ENCODE data around the gene AGER.
"Not testable (repeated sequence)": the region's sequence is repeated elsewhere in the genome, so short reads cannot be mapped to it uniquely, and the experiment has no call there.

Gene AGER

DNA sequence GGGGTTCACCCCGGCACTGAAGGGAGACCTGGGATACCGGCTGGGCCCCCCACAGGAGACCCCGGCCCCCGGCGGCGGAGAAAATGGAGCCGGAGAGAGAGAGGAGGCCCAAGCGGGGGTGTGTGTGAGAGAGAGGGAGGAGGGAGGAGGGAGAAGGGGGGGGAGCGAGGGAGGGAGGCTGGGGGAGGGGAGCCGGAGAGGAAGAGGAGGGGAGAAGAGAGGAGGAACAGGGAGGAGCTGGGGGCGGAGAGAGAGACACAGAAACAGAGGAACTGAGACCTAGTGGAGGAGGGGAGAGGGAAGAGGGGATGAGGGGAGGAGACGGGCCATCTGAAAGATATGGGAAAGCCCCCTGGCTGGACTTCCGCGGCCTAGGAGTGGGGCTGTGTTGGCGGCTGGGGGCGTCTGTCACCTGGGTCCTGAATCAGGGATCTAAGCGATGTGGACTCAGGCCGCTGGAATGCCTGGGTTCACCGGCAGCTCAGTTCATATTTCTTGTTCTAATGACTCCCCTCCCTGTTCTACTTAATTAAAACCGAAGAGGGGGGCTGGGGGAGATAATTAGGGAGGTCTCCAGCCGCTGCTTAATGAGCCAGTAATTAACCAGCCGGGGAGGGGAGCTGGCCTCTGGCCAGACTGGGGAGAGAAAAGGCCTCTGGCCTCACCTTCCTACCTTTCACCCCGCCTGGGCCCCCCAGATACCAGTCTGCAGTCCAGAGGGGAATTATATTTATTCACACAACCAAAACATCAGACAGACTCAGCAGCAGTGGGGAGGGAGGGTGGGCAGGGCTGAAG lies 6.2 kb upstream of the AGER start, which contains the start of gene PBX2:
PBX2 (minus strand) TSS at position 149 of the 798 bp plus-strand sequence. CDS start 287 bp downstream, outside the sequence.
- Histone ChIP-seq H3K9me3 (ENCODE audit: control insufficient read depth in 1 of 2, low read length in 2 of 2) (no peaks in the 10 kb centered on the region), H3K36me3 (ENCODE audit: control insufficient read depth in 1 of 2, insufficient read depth in 2 of 2, low read length in 2 of 2) (peaks cover 16 to 18% of the 10 kb centered on the region in 2 donors), H3K4me3 (ENCODE audit: low read depth in 1 of 2, low read length in 2 of 2) (peak within 1 kb of the TSS; percentile 80 to 81), H3K4me1 (ENCODE audit: control insufficient read depth in 1 of 2, insufficient read depth in 2 of 2, low read length in 2 of 2) (peaks cover 16 to 42% of the 10 kb centered on the region in 2 donors), H3K27ac (ENCODE audit: low read length) (peak within 1 kb of the TSS; percentile 96), H3K27me3 (ENCODE audit: low read depth, low read length) (no peaks in the 10 kb centered on the region)

DNA sequence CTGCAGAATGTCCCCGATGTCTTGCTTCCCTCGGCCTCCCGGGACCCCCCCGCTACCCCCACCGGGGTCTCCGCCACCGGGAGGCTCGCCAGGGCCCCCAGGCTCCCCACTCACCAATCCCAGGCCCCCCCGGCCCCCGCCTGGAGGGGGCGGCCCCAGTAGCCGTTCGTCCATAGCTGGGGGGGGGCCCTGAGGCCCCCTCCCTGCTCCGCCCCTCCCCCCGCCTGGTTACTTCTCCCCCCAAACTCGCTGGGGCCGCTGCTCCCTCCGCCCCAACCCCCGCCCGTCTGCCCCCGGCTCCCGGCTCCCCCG lies 5.6 kb upstream of the AGER start:
- Histone ChIP-seq H3K36me3 (ENCODE audit: control insufficient read depth in 1 of 2, insufficient read depth in 2 of 2, low read length in 2 of 2) (peaks cover 16 to 18% of the 10 kb centered on the region in 2 donors), H3K4me3 (ENCODE audit: low read depth in 1 of 2, low read length in 2 of 2) (peak overlapping the region; percentile 80 to 81), H3K4me1 (ENCODE audit: control insufficient read depth in 1 of 2, insufficient read depth in 2 of 2, low read length in 2 of 2) (peaks cover 13 to 37% of the 10 kb centered on the region in 2 donors), H3K9me3 (ENCODE audit: control insufficient read depth in 1 of 2, low read length in 2 of 2) (no peaks in the 10 kb centered on the region), H3K27ac (ENCODE audit: low read length) (peak overlapping the region; percentile 94), H3K27me3 (ENCODE audit: low read depth, low read length) (no peaks in the 10 kb centered on the region)

- no peaks in the 10 kb centered on the region for H3K27me3 ChIP-seq (ENCODE audit: low read depth, low read length)
- H3K4me1 ChIP-seq (ENCODE audit: control insufficient read depth in 1 of 2, insufficient read depth in 2 of 2, low read length in 2 of 2): peaks cover 12 to 35% of the 10 kb centered on the region in 2 donors
- peak overlapping the region; percentile 80 to 81 for H3K4me3 ChIP-seq (ENCODE audit: low read depth in 1 of 2, low read length in 2 of 2)
- H3K27ac ChIP-seq (ENCODE audit: low read length): peak overlapping the region; percentile 94
- no peaks in the 10 kb centered on the region for H3K9me3 ChIP-seq (ENCODE audit: control insufficient read depth in 1 of 2, low read length in 2 of 2)
- H3K36me3 ChIP-seq (ENCODE audit: control insufficient read depth in 1 of 2, insufficient read depth in 2 of 2, low read length in 2 of 2): peaks cover 16 to 20% of the 10 kb centered on the region in 2 donors
These were observed 5.2 kb upstream of the AGER start for GRCh38 chr6:32189069-32189741.

GRCh38 chr6:32188381-32189068 lies 4.5 kb upstream of the AGER start:
- no peaks in the 10 kb centered on the region for H3K9me3 ChIP-seq (ENCODE audit: control insufficient read depth in 1 of 2, low read length in 2 of 2)

DNA sequence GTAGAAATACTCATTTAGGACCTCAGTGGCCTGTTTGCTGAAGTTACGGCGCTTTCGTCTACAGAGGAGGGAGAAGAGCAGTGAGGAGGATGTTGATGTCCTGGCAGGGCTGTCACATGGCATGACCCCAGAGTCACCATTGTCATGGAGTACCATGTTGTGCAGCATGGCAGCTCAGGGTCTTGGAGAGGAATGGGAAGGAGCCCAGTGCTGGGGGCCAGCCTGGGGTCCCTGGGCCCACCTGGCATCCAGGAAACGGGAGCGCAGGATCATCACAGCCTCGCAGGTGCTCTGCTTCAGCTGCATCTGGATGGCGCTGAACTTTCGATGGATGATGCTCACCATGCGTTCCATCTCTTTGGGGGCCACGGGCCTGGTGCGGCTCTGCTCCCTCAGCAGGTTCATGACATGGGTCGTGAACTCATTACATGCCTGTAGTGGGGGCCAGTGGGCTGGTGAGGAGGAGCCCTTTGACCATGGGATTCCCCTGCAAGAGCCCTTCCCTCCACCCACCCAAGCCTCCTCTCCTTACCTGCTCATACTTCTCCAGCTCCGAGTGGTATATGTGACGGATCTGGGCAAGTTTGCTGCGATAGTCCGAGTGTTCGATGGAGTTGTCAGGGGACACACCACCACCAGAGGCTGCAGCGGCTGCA lies 3.8 kb upstream of the AGER start:
- H3K36me3 ChIP-seq (ENCODE audit: control insufficient read depth in 1 of 2, insufficient read depth in 2 of 2, low read length in 2 of 2): peaks cover 21 to 30% of the 10 kb centered on the region in 2 donors
- H3K27ac ChIP-seq (ENCODE audit: low read length); H3K9me3 ChIP-seq (ENCODE audit: control insufficient read depth in 1 of 2, low read length in 2 of 2); H3K27me3 ChIP-seq (ENCODE audit: low read depth, low read length): not testable (repeated sequence)
- H3K4me1 ChIP-seq (ENCODE audit: control insufficient read depth in 1 of 2, insufficient read depth in 2 of 2, low read length in 2 of 2): peaks cover 11 to 36% of the 10 kb centered on the region in 2 donors
- peak overlapping the region; percentile 80 to 81 for H3K4me3 ChIP-seq (ENCODE audit: low read depth in 1 of 2, low read length in 2 of 2)

More at GRCh38 chr6:32188381-32189068, 4.5 kb upstream of the AGER start:
- Histone ChIP-seq H3K27me3 (ENCODE audit: low read depth, low read length) (no peaks in the 10 kb centered on the region), H3K4me1 (ENCODE audit: control insufficient read depth in 1 of 2, insufficient read depth in 2 of 2, low read length in 2 of 2) (peaks cover 12 to 36% of the 10 kb centered on the region in 2 donors), H3K27ac (ENCODE audit: low read length) (peak overlapping the region; percentile 94), H3K36me3 (ENCODE audit: control insufficient read depth in 1 of 2, insufficient read depth in 2 of 2, low read length in 2 of 2) (peaks cover 20 to 27% of the 10 kb centered on the region in 2 donors), H3K4me3 (ENCODE audit: low read depth in 1 of 2, low read length in 2 of 2) (peak overlapping the region; percentile 80 to 81)

DNA sequence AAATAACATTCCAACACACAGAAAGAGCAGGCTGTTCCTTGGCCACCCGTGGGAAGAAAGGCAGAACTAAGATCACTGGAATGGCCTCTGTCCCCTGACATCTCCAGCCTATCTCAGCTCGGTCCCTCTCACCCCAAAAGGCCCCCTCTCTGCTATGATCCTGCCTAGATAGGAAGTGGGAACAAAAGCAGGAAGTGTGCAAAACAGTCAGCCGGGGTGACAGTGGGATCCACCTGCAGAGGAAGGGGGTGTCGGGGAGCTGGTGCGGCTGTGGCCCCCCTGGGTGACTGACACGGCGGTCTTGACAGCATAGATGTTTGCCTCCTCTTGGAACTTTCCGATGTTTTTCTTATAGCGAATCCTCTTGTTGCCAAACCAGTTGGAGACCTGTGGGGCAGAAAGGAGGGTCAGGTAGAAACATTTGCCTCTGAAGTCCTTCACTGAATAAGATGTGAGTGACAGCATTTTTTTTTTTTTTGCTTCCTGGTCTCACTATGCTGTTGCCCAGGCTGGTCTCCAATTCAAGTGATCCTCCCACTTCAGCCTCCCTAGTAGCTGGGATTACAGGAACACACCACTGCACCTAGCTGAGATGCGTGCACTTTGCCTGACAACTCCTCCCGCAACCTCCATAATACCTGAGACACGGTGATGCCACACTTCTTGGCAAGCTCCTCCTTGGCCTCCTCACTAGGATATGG lies 3.1 kb upstream of the AGER start:
- H3K9me3 ChIP-seq (ENCODE audit: control insufficient read depth in 1 of 2, low read length in 2 of 2): no peaks in the 10 kb centered on the region
- H3K4me1 ChIP-seq (ENCODE audit: control insufficient read depth in 1 of 2, insufficient read depth in 2 of 2, low read length in 2 of 2): peaks cover 7 to 42% of the 10 kb centered on the region in 2 donors
- H3K36me3 ChIP-seq (ENCODE audit: control insufficient read depth in 1 of 2, insufficient read depth in 2 of 2, low read length in 2 of 2): peaks cover 27 to 36% of the 10 kb centered on the region in 2 donors
- H3K27me3 ChIP-seq (ENCODE audit: low read depth, low read length): no peaks in the 10 kb centered on the region
- H3K27ac ChIP-seq (ENCODE audit: low read length): peak overlapping the region; percentile 32
- H3K4me3 ChIP-seq (ENCODE audit: low read depth in 1 of 2, low read length in 2 of 2): peak overlapping the region in 1 of 2 donors; percentile 81

DNA sequence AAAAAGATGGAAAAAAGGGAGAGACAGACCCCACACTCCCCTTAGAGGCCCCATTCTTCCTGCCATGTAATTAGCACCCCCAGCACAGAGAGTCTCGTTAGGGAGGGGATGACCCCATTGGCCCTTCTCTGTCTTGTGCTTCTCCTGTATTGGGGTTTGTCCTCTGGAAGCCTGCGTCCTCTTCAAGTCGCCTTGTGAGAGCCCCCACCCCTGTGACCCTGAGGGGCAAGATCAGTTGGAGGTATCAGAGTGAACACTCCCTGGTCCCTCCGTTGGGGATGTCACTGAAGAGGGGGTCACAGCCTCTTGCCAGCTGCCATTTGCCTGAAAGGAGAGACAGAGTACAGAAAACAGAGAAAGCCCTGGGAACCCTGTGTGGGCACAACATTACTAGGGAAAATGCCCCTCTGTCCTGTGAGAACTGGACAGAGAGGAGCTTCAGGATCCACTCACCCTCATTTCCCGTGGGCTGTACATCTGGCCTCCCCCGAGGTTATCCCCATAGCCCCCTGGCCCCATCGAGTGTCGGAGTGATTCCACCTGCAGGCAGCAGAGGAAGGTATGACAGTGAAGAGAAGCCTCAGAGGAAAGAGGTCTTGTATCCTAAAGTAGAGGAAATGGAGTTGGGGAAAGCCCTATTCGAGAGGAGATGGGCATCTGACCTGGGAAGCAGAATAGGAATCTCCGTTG lies 2.2 kb upstream of the AGER start:
- not testable (repeated sequence) for H3K27me3 ChIP-seq (ENCODE audit: low read depth, low read length); H3K9me3 ChIP-seq (ENCODE audit: control insufficient read depth in 1 of 2, low read length in 2 of 2); H3K4me3 ChIP-seq (ENCODE audit: low read depth in 1 of 2, low read length in 2 of 2)
- Histone ChIP-seq H3K4me1 (ENCODE audit: control insufficient read depth in 1 of 2, insufficient read depth in 2 of 2, low read length in 2 of 2) (peaks cover 6 to 43% of the 10 kb centered on the region in 2 donors), H3K27ac (ENCODE audit: low read length) (peak overlapping the region; percentile 32), H3K36me3 (ENCODE audit: control insufficient read depth in 1 of 2, insufficient read depth in 2 of 2, low read length in 2 of 2) (peaks cover 30 to 40% of the 10 kb centered on the region in 2 donors)

DNA sequence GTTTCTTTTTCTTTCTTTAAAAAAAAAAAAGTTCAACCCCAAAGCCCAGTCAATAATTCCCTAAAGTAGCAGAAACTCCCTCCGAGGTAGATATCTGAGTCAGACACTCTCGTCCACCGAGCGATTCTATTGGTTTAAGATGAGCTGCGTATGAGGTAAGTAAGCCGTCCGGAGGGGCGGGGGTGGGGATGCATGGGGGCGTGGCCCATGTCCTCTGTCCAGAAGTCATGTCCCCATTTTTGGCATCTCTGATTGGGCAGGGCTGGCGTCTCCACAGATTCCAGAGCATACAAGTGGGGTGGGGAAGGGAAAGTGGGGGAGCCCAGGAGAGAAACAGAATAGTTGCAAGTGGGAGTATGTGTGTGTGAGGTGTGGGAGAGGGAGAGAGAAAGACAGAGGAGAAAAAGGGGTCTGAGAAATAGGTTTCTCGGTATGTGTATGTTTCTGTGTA lies 1.7 kb upstream of the AGER start:
- peak overlapping the region; percentile 32 for H3K27ac ChIP-seq (ENCODE audit: low read length)
- H3K27me3 ChIP-seq (ENCODE audit: low read depth, low read length); H3K4me3 ChIP-seq (ENCODE audit: low read depth in 1 of 2, low read length in 2 of 2); H3K9me3 ChIP-seq (ENCODE audit: control insufficient read depth in 1 of 2, low read length in 2 of 2): not testable (repeated sequence)
- peaks cover 0 to 43% of the 10 kb centered on the region in 2 donors for H3K4me1 ChIP-seq (ENCODE audit: control insufficient read depth in 1 of 2, insufficient read depth in 2 of 2, low read length in 2 of 2)
- peaks cover 36 to 46% of the 10 kb centered on the region in 2 donors for H3K36me3 ChIP-seq (ENCODE audit: control insufficient read depth in 1 of 2, insufficient read depth in 2 of 2, low read length in 2 of 2)

GRCh38 chr6:32183483-32184083 lies 470 bp downstream of the AGER start:
- Histone ChIP-seq H3K27ac (ENCODE audit: low read length) (peak overlapping the region; percentile 60), H3K4me1 (ENCODE audit: control insufficient read depth in 1 of 2, insufficient read depth in 2 of 2, low read length in 2 of 2) (peaks cover 14 to 51% of the 10 kb centered on the region in 2 donors), H3K36me3 (ENCODE audit: control insufficient read depth in 1 of 2, insufficient read depth in 2 of 2, low read length in 2 of 2) (peaks cover 38 to 47% of the 10 kb centered on the region in 2 donors), H3K9me3 (ENCODE audit: control insufficient read depth in 1 of 2, low read length in 2 of 2) (no peaks in the 10 kb centered on the region), H3K27me3 (ENCODE audit: low read depth, low read length) (no peaks in the 10 kb centered on the region), H3K4me3 (ENCODE audit: low read depth in 1 of 2, low read length in 2 of 2) (no peak overlapping the region)

DNA sequence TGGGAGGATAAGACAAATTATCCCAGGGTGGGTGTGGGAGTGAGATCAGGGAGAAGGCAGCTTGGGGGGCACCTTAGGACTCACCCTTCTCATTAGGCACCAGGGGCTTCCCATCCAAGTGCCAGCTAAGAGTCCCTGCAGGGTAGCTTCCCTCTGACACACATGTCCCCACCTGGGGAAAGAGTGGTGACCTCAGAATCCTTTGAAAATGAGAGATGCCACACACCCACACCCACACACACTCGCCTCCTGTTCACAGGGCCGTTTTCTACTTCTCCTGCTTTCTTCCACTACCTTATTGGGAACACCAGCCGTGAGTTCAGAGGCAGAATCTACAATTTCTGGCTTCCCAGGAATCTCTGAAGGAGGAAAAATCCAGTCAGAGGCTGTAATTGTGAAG lies 1.0 kb downstream of the AGER start:
- Histone ChIP-seq H3K27me3 (ENCODE audit: low read depth, low read length) (no peaks in the 10 kb centered on the region), H3K4me1 (ENCODE audit: control insufficient read depth in 1 of 2, insufficient read depth in 2 of 2, low read length in 2 of 2) (peaks cover 14 to 46% of the 10 kb centered on the region in 2 donors), H3K36me3 (ENCODE audit: control insufficient read depth in 1 of 2, insufficient read depth in 2 of 2, low read length in 2 of 2) (peaks cover 38 to 47% of the 10 kb centered on the region in 2 donors), H3K9me3 (ENCODE audit: control insufficient read depth in 1 of 2, low read length in 2 of 2) (no peaks in the 10 kb centered on the region), H3K27ac (ENCODE audit: low read length) (peak overlapping the region; percentile 60), H3K4me3 (ENCODE audit: low read depth in 1 of 2, low read length in 2 of 2) (no peak overlapping the region)
